Measurements from ENCODE around the gene MTG2.
A peak's percentile ranks its signal among the peaks of the same experiment; 100 is the strongest.

The MTG2 gene

DNA sequence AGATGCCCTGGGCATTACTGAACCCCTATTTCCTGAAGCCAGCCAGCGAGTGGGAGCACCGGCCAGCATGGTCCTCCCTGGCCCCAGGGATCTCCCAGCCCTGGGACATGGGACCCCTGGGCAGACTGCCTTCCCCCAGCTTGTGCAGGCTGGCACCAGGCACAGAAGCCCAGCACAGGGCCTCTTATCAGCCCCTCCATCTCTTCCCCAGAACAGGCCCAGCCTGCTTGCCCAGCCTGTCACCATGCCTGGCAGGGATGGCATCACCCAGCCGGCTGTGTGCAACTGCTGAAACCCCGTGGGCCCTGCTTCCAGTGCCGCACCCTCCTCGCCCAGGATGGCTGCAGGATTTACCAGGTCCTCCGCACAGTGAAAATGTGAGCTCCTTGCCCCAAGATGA lies 49.4 kb downstream of the MTG2 start:
- TF ChIP-seq, protein P1, sequence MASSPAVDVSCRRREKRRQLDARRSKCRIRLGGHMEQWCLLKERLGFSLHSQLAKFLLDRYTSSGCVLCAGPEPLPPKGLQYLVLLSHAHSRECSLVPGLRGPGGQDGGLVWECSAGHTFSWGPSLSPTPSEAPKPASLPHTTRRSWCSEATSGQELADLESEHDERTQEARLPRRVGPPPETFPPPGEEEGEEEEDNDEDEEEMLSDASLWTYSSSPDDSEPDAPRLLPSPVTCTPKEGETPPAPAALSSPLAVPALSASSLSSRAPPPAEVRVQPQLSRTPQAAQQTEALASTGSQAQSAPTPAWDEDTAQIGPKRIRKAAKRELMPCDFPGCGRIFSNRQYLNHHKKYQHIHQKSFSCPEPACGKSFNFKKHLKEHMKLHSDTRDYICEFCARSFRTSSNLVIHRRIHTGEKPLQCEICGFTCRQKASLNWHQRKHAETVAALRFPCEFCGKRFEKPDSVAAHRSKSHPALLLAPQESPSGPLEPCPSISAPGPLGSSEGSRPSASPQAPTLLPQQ (tag by site-specific recombination; IDR thresholded peaks at IDR 0.05) = no peak
- TF ChIP-seq ZNF23 (tag by site-specific recombination; IDR thresholded peaks at IDR 0.05; ENCODE audit: borderline replicate concordance) (no peak), OVOL3 (tag by site-specific recombination; IDR thresholded peaks at IDR 0.05) (no peak), ZNF311 (tag by site-specific recombination; IDR thresholded peaks at IDR 0.05; ENCODE audit: borderline replicate concordance) (no peak), ZNF596 (tag by site-specific recombination; IDR thresholded peaks at IDR 0.05) (no peak), GLI4 (tag by site-specific recombination; IDR thresholded peaks at IDR 0.05) (no peak), ZNF768 (tag by site-specific recombination; IDR thresholded peaks at IDR 0.05) (no peak), ZNF830 (tag by site-specific recombination; IDR thresholded peaks at IDR 0.05; ENCODE audit: low read depth) (no peak), SP2 (tag by site-specific recombination; IDR thresholded peaks at IDR 0.05) (no peak), KLF9 (tag by site-specific recombination; IDR thresholded peaks at IDR 0.05; ENCODE audit: low read depth) (no peak), ZNF791 (tag by site-specific recombination; IDR thresholded peaks at IDR 0.05) (no peak), ZSCAN30 (tag by site-specific recombination; IDR thresholded peaks at IDR 0.05) (no peak)
- TF ChIP-seq, protein P2, sequence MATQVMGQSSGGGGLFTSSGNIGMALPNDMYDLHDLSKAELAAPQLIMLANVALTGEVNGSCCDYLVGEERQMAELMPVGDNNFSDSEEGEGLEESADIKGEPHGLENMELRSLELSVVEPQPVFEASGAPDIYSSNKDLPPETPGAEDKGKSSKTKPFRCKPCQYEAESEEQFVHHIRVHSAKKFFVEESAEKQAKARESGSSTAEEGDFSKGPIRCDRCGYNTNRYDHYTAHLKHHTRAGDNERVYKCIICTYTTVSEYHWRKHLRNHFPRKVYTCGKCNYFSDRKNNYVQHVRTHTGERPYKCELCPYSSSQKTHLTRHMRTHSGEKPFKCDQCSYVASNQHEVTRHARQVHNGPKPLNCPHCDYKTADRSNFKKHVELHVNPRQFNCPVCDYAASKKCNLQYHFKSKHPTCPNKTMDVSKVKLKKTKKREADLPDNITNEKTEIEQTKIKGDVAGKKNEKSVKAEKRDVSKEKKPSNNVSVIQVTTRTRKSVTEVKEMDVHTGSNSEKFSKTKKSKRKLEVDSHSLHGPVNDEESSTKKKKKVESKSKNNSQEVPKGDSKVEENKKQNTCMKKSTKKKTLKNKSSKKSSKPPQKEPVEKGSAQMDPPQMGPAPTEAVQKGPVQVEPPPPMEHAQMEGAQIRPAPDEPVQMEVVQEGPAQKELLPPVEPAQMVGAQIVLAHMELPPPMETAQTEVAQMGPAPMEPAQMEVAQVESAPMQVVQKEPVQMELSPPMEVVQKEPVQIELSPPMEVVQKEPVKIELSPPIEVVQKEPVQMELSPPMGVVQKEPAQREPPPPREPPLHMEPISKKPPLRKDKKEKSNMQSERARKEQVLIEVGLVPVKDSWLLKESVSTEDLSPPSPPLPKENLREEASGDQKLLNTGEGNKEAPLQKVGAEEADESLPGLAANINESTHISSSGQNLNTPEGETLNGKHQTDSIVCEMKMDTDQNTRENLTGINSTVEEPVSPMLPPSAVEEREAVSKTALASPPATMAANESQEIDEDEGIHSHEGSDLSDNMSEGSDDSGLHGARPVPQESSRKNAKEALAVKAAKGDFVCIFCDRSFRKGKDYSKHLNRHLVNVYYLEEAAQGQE (tag by site-specific recombination; IDR thresholded peaks at IDR 0.05) = no peak
- TF ChIP-seq, protein P3, sequence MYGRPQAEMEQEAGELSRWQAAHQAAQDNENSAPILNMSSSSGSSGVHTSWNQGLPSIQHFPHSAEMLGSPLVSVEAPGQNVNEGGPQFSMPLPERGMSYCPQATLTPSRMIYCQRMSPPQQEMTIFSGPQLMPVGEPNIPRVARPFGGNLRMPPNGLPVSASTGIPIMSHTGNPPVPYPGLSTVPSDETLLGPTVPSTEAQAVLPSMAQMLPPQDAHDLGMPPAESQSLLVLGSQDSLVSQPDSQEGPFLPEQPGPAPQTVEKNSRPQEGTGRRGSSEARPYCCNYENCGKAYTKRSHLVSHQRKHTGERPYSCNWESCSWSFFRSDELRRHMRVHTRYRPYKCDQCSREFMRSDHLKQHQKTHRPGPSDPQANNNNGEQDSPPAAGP (tag by site-specific recombination; IDR thresholded peaks at IDR 0.05) = no peak
- Histone ChIP-seq H3K9me3 (ENCODE audit: control insufficient read depth, insufficient read depth, low read depth, low read length) (no peaks in the 10 kb centered on the region), H3K27ac (ENCODE audit: extremely low read depth, low read depth, low read length) (no peak overlapping the region), H3K4me3 (ENCODE audit: low read depth, low read length) (no peak overlapping the region), H3K4me1 (ENCODE audit: control insufficient read depth, insufficient read depth, low read length) (no peaks in the 10 kb centered on the region), H3K36me3 (ENCODE audit: control insufficient read depth in 2 of 2, insufficient read depth in 1 of 2, low read length in 2 of 2) (no peaks in the 10 kb centered on the region)
- CTCF ChIA-PET = no interaction called here
- POLR2A ChIA-PET = no interaction called here

DNA sequence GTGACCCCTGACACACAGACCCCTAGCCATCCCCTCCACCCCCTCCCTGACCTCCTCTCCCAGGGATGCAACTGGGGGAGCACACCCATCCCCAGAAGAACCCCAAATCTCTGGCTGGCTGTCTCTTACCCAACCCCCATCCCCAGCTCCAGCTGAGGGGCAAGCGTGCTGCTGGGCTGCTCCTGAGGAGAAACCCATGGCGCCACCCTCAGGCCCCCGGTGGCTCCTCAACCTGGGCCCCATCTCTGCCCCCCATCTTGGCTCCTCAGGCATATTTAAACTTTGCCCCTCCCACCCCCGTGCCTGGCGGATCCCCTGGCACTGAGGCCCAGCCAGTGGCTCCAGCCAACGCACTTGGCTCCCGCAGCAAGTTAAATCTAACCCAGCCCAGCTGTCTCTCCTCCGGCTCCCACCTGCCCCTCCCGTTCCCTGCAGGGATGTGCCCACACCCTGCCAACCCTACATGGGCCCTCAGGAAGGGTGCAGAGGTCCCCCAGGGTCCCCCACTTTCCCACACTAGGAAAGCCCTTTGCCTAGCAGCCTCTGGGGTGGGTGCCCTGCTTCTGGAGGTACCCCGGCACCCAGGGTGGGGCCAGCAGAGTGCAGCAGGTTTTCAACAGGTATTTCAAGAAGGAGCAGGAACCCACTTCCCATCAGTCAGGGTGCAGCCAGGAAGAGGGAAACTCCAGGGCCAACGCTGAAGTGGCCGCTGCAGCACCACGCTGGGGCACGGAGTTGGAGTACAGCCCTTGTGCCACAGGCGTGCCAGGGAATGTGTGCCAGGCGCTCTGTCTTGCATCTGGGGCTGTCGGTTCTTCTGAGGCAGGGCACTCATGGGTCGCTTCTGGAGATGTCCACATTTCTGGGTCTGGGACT lies 50.2 kb downstream of the MTG2 start:
- Histone ChIP-seq H3K9me3 (ENCODE audit: control insufficient read depth, insufficient read depth, low read depth, low read length) (no peaks in the 10 kb centered on the region), H3K27ac (ENCODE audit: extremely low read depth, low read depth, low read length) (no peak overlapping the region), H3K4me1 (ENCODE audit: control insufficient read depth, insufficient read depth, low read length) (peaks cover 3% of the 10 kb centered on the region; the same call in 1 of the 2 replicates), H3K36me3 (ENCODE audit: control insufficient read depth in 2 of 2, insufficient read depth in 1 of 2, low read length in 2 of 2) (no peaks in the 10 kb centered on the region), H3K4me3 (ENCODE audit: low read depth, low read length) (no peak overlapping the region)
- POLR2A ChIA-PET = no interaction called here
- TF ChIP-seq ZNF169 (tag by site-specific recombination; IDR thresholded peaks at IDR 0.05) = no peak
- TF ChIP-seq SCRT2 (tag by site-specific recombination; IDR thresholded peaks at IDR 0.05) = peak; percentile 76
- TF ChIP-seq ZNF558 (tag by site-specific recombination; IDR thresholded peaks at IDR 0.05) = no peak
- no peak for TF ChIP-seq ZNF843 (tag by site-specific recombination; IDR thresholded peaks at IDR 0.05)
- CTCF ChIA-PET = no interaction called here
